Small intestine (tissue), 7 donors: Measurements from ENCODE around the gene LYSMD4. TPM values are rescaled to one million over a fixed set of nuclear protein-coding genes. Genes with fewer than 3 reads are reported as not detected.
A peak's percentile ranks its signal among the peaks of the same experiment; 100 is the strongest.
"Not testable (repeated sequence)": the region's sequence is repeated elsewhere in the genome, so short reads cannot be mapped to it uniquely, and the experiment has no call there.

Experiments
- DNase-seq, 2 donors: peaks; one replicate each; pipeline versions ENCODE4 v3.0.0 to v3.0.0-alpha.2; 2013
- FAIRE-seq: peaks from 2 replicates; lab custom pipeline; 2012; peaks lifted over from hg19 to GRCh38; lab: Jason Lieb, UNC
- H3K27ac ChIP-seq, 3 donors: one replicate each; pipeline ENCODE4 v1.5.1; 2013; ENCODE audit warnings: low read length in 2 of 3, mild to moderate bottlenecking in 2 of 3, control low read depth in 1 of 3, inconsistent platforms in 1 of 3, low read depth in 1 of 3, moderate library complexity in 1 of 3
- H3K27me3 ChIP-seq, 3 donors: one replicate each; pipeline ENCODE4 v1.6.1; 2013; ENCODE audit warnings: low read length in 3 of 3, inconsistent platforms in 1 of 3; ENCODE audit not compliant: control insufficient read depth in 3 of 3, insufficient read depth in 3 of 3
- H3K36me3 ChIP-seq, 3 donors: one replicate each; pipeline ENCODE4 v1.6.1; 2013; ENCODE audit warnings: low read length in 3 of 3, inconsistent platforms in 1 of 3, low read depth in 1 of 3, mild to moderate bottlenecking in 1 of 3, moderate library complexity in 1 of 3; ENCODE audit not compliant: control insufficient read depth in 3 of 3, insufficient read depth in 2 of 3
- H3K4me1 ChIP-seq, 3 donors: one replicate each; pipeline ENCODE4 v1.6.1; 2013; ENCODE audit warnings: low read length in 2 of 3, inconsistent platforms in 1 of 3, low read depth in 1 of 3, mild to moderate bottlenecking in 1 of 3, moderate library complexity in 1 of 3; ENCODE audit not compliant: control insufficient read depth in 3 of 3, insufficient read depth in 2 of 3
- H3K4me3 ChIP-seq, 3 donors: one replicate each; pipeline ENCODE4 v1.5.1; 2013; ENCODE audit warnings: low read length in 3 of 3, control low read depth in 1 of 3, inconsistent platforms in 1 of 3, low read depth in 1 of 3, mild to moderate bottlenecking in 1 of 3, moderate library complexity in 1 of 3
- H3K9me3 ChIP-seq, 2 donors: one replicate each; pipeline ENCODE4 v1.6.1; 2013; ENCODE audit warnings: low read depth in 1 of 2, low read length in 1 of 2; ENCODE audit not compliant: control insufficient read depth in 2 of 2, insufficient read depth in 1 of 2
- WGBS, 3 donors: extraction: QIAGEN DNeasy Blood & Tissue Kit; methylation state at CpG; one replicate each; pipeline ENCODE4 v1.1.7; 2013; 5-methylcytosine and 5-hydroxymethylcytosine counted together
- polyA plus RNA-seq, 4 donors: library from polyadenylated mRNA; stranded (reverse) in 3 of 4; unstranded in 1 of 4; fragments of 200-250 nt in 3 of 4; fragments of 120-200 nt in 1 of 4; gene quantifications; one replicate each; pipeline versions ENCODE4 v1.2.1 to v1.2.3, GENCODE V29; 2013
- donor health status: healthy with polysubstance abuse.
- donor health status: control.
- donor health status: control.
- donor health status: Bipolar disorder and iron deficiency.
- donor health status: healthy.

The LYSMD4 gene
- polyA plus RNA-seq, 4 donors = 5.4 to 18.2 (median 7.5) TPM

DNA sequence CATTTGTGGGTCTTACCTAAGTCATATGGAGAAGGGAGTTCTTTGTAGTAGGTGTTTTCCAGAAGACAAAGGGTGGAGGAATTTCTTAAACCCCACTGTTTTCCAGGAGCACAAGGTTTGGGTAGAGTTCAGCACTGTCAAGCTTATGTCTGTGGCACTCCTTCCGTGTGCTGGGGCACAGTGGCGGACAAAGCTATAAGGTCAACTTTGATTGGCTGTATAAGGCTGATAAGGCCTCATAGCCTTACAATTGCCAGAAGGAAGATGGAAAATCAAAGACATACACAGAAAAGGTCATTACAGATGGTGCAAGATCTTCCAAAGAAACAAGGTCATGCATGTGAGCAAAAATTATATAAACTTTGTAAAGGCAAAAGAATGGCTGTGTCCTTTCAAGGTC is 3.5 kb upstream of the LYSMD4 start:
- H3K36me3 ChIP-seq = no peaks in the 10 kb centered on the region
- DNase-seq (no peak), FAIRE-seq (no peak)
- H3K27me3 ChIP-seq = no peaks in the 10 kb centered on the region
- 86 to 94% (median 88%) methylated on average over 2 of the region's 2 CpGs for WGBS, 3 donors
- peaks cover 0 to 24% (median 4%) of the 10 kb centered on the region in 3 donors for H3K4me1 ChIP-seq
- peaks cover 0 to 3% of the 10 kb centered on the region in 2 donors for H3K9me3 ChIP-seq
- no peak overlapping the region for H3K4me3 ChIP-seq
- H3K27ac ChIP-seq = no peak overlapping the region

DNA sequence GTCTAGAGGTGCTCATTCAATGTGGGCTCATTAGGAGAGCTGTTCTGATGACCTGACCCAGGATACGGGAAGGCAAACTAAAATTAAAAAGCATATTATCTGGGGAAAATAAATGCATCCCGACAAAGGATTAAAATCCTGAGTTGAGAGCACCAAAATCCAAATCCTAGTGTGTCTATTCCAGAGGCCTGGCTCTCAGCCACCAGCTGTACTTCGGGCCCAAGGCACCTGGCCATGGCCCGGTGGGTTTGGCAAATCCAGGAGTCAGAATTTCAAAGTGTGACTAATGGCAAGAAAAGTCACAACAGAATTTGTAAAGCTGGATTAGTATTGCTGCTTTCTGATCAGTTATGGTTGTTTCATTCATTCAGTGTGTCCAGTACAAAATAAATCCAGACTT is 2.6 kb upstream of the LYSMD4 start:
- 89 to 93% (median 91%) methylated on average over 4 of the region's 4 CpGs for WGBS, 3 donors
- Histone ChIP-seq H3K9me3 (peaks cover 0 to 3% of the 10 kb centered on the region in 2 donors), H3K4me1 (peaks cover 0 to 19% (median 5%) of the 10 kb centered on the region in 3 donors)

DNA sequence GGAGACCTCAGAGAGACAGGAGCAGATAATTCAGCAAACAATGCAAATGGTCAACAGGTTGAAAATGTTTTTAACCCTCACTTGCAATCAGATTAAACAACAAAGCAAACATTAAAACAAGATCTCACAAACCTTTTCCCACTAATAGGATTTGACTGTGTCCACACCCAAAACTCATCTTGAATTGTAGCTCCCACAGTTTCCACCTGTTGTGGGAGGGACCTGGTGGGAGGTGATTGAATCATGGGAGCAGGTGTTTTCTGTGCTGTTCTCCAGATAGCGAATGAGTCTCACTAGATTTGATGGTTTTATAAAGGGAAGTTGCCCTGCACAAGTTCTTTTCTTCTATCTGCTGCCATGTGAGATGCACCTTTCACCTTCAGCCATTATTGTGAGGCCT is 1.3 kb upstream of the LYSMD4 start:
- H3K27ac ChIP-seq = peak overlapping the region in 1 of 3 donors; percentile 98
- peaks cover 0 to 3% of the 10 kb centered on the region in 2 donors for H3K9me3 ChIP-seq
- H3K4me3 ChIP-seq = no peak overlapping the region
- no peak for FAIRE-seq
- no peaks in the 10 kb centered on the region for H3K27me3 ChIP-seq
- 27 to 81% (median 37%) methylated on average over 1 of the region's 1 CpG for WGBS, 3 donors
- DNase-seq = peak; percentile 43 to 52
- H3K4me1 ChIP-seq = peaks cover 0 to 19% (median 5%) of the 10 kb centered on the region in 3 donors
- H3K36me3 ChIP-seq = no peaks in the 10 kb centered on the region

More for the DNA sequence above, 2.6 kb upstream of the LYSMD4 start:
- no peak overlapping the region for H3K27ac ChIP-seq
- FAIRE-seq (no peak), DNase-seq (no peak)
- H3K4me3 ChIP-seq = no peak overlapping the region
- no peaks in the 10 kb centered on the region for H3K36me3 ChIP-seq
- H3K27me3 ChIP-seq = no peaks in the 10 kb centered on the region

DNA sequence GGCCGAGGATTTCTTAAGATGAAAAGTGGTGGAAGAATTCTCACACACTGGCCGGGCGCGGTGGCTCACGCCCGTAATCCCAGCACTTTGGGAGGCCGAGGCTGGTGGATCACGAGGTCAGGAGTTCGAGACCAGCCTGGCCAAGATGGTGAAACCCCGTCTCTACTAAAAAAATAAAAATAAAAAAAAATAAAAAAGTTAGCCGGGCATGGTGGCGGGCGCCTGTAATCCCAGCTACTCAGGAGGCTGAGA is 729 bp upstream of the LYSMD4 start:
- H3K4me1 ChIP-seq = peaks cover 0 to 23% (median 5%) of the 10 kb centered on the region in 3 donors
- H3K27me3 ChIP-seq, H3K36me3 ChIP-seq, H3K9me3 ChIP-seq, DNase-seq, FAIRE-seq: not testable (repeated sequence)
- H3K4me3 ChIP-seq = peak overlapping the region in 2 of 3 donors; percentile 43 to 56
- 49 to 83% (median 71%) methylated on average over 13 of the region's 13 CpGs for WGBS, 3 donors
- peak overlapping the region; percentile 91 to 98 (median 93) for H3K27ac ChIP-seq

DNA sequence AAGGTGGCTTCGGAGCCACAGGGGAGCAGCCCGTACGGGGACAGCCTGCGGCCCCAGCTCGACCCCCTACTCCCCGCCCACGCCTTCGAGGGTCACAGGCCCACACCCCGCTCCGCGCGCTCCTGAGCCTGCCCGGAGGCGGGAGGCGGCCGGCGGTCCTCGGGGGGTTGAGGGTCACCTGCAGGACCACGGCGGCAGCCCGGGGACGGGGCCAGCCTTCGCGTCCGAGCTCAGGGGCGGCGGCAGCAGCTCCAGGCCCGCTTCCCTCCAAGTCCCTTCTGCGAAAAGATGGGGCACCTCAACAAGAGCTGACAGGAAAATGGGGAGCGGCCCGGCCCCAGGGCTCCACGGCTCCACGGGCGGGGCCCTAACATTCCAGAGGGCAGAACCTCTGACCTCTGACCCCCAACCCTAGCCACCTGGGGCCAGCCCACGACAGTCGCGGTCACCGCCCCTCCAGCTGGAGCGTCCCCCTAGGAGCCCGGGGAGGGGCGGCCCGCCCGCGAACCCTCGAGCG is 428 bp downstream of the LYSMD4 start:
- FAIRE-seq (no peak), DNase-seq (peak in 1 of 2 donors; percentile 56)
- Histone ChIP-seq H3K4me1 (peaks cover 0 to 18% (median 5%) of the 10 kb centered on the region in 3 donors), H3K9me3 (peaks cover 0 to 3% of the 10 kb centered on the region in 2 donors), H3K4me3 (peak overlapping the region; percentile 74 to 91 (median 83)), H3K36me3 (peaks cover 0 to 17% (median 3%) of the 10 kb centered on the region in 3 donors), H3K27me3 (no peaks in the 10 kb centered on the region), H3K27ac (peak overlapping the region; percentile 79 to 89 (median 79))
- WGBS, 3 donors = 0 to 1% (median 1%) methylated on average over 41 to 46 of the region's 46 CpGs

DNA sequence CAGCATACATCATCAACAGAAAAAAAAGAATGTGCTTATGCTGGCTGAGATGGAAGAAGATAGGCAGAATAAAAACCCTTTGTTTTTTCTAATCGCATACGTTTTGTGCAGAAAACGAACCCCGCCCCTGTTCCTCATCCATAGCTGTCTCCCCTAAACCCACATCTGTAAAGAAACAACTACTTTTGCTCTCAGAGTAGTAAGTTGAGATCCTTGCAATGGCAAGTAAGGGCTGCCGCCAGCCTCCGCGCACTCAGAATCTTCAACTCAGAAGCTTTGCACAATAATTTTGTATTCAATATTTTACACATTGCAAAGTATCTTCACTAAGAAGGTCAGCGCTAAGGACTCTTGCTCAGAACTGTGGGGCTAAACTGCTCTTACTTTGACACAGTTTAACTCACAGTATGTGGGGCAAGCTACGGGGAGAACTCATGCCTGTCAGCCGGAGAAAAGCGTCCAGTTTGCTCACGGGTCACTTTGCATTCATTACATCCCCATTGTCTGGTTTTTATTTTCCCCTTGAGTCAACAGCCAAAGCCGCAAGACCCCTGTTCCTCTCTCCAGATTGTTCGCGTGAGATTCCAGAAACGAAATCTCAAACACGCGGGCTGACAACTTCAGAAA is 1.0 kb downstream of the LYSMD4 start:
- Histone ChIP-seq H3K27me3 (no peaks in the 10 kb centered on the region), H3K27ac (peak overlapping the region; percentile 79 to 89 (median 79)), H3K9me3 (peaks cover 0 to under 1% of the 10 kb centered on the region in 2 donors), H3K4me1 (peaks cover 0 to 18% (median 5%) of the 10 kb centered on the region in 3 donors), H3K36me3 (peaks cover 0 to 19% (median 3%) of the 10 kb centered on the region in 3 donors), H3K4me3 (peak overlapping the region; percentile 74 to 91 (median 83))
- no peak for FAIRE-seq
- peak in 1 of 2 donors; percentile 25 for DNase-seq
- WGBS, 3 donors = 17 to 28% (median 23%) methylated on average over 18 of the region's 18 CpGs

DNA sequence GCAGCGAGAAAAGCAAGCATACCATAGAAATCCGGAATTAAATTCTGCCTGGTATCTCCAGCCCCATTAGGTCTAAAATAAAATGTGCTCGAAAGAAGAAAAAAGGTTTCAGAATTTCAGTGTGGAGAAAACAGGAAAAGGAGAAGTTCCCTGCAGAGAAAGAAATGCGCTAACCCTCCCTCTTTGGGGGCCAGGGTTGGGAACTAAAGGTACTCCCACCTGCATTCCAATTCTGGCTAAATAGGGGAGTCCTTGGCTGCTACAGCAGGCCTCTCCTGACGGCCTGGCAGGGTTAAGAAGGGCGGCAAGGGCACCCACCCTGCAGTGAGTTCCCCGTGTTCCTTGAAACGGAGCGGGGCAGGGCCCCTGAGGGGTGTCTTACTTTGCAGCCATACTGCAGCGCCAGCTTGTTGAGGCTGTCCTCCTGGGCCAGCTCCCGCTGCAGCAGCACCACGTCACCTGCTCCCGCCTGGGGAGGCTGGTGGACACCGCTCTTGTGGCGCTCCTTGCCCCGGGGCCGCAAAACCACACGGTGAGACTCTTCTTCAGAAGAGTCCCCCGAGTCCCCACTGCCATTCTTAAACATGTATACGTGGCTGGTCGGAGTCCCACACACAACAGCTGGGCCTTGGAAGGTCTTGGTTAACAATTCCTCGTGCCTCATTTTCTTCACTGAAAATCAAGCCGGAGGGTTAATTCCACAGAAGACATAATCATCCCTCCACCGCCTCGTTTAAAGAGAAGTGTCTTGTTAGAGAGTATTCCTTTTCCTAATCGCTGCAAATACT is 1.7 kb downstream of the LYSMD4 start:
- Histone ChIP-seq H3K36me3 (peaks cover 0 to 24% (median 3%) of the 10 kb centered on the region in 3 donors), H3K4me1 (peaks cover 0 to 18% (median 5%) of the 10 kb centered on the region in 3 donors), H3K4me3 (peak overlapping the region in 2 of 3 donors; percentile 83 to 91), H3K27me3 (no peaks in the 10 kb centered on the region), H3K9me3 (no peaks in the 10 kb centered on the region), H3K27ac (peak overlapping the region in 1 of 3 donors; percentile 79)
- peak in 1 of 2 donors; percentile 26 for DNase-seq
- 74 to 88% (median 81%) methylated on average over 26 of the region's 26 CpGs for WGBS, 3 donors
- FAIRE-seq = no peak

DNA sequence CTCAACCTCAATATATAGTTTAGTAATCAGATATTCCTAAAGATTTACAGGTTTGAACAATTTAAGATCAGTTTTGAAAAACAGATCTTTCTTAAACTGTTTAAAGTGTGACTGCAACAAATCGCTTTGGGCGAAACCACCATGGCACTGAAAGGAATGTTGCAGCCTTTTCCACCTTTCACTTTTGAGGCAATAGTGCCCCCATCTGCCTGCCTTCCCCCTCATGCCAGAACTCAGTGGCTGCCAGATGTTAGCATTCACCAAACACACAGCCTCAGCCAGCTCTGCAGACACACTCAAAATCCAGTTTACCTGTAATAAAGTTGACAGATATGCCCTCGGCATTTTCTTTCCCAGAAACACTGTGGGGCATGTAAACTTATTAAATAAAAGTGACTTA is 3.3 kb downstream of the LYSMD4 start:
- DNase-seq (peak in 1 of 2 donors; percentile 39), FAIRE-seq (no peak)
- Histone ChIP-seq H3K9me3 (peaks cover 0 to 11% of the 10 kb centered on the region in 2 donors), H3K4me1 (peaks cover 0 to 17% (median 5%) of the 10 kb centered on the region in 3 donors), H3K27ac (no peak overlapping the region), H3K27me3 (no peaks in the 10 kb centered on the region), H3K4me3 (no peak overlapping the region), H3K36me3 (peaks cover 0 to 36% (median 3%) of the 10 kb centered on the region in 3 donors)
- WGBS, 3 donors = 48 to 58% (median 57%) methylated on average over 3 of the region's 3 CpGs
